Uterus (tissue), 2 donors: ENCODE results near the gene FOXRED1.

Experiments
- CTCF ChIP-seq, 4 experiments: fragments of 200-600 bp in 2 of 4; fragments of 450-650 bp in 2 of 4; sonication (generic) in 2 of 4; IDR thresholded peaks; one replicate each; pipeline ENCODE4 v1.5.1; 2016 to 2019; ENCODE audit warnings: antibody characterized with exemption in 4 of 4, mild to moderate bottlenecking in 2 of 4, moderate library complexity in 1 of 4
- POLR2A ChIP-seq, 2 donors: fragments of 450-650 bp; IDR thresholded peaks; one replicate each; pipeline ENCODE4 v1.6.1; 2016; ENCODE audit warnings: antibody characterized with exemption in 2 of 2, mild to moderate bottlenecking in 1 of 2, moderate library complexity in 1 of 2

- TF ChIP-seq POLR2A (IDR thresholded peaks at IDR 0.05): no peak
- no peak for TF ChIP-seq CTCF (IDR thresholded peaks at IDR 0.05)
Observed at GRCh38 chr11:126319374-126319740, 50.4 kb downstream of the FOXRED1 start.
